AG10803 (cell line): ENCODE results near the gene APOO.

ENCODE experiments used
- DNase-seq: peaks from one replicate; pipeline ENCODE4 v3.0.0; 2010; ENCODE audit warnings: low read depth
- H3K4me3 ChIP-seq: 2 replicates; pipeline ENCODE4 v1.5.1; 2011; ENCODE audit warnings: mild to moderate bottlenecking, low read length, control low read depth
- TF ChIP-seq, protein P1 (sequence below): conservative IDR thresholded peaks from 2 replicates; pipeline ENCODE4 v1.5.1; 2011; ENCODE audit warnings: mild to moderate bottlenecking, low read length, control low read depth, inconsistent platforms

The APOO gene

DNA sequence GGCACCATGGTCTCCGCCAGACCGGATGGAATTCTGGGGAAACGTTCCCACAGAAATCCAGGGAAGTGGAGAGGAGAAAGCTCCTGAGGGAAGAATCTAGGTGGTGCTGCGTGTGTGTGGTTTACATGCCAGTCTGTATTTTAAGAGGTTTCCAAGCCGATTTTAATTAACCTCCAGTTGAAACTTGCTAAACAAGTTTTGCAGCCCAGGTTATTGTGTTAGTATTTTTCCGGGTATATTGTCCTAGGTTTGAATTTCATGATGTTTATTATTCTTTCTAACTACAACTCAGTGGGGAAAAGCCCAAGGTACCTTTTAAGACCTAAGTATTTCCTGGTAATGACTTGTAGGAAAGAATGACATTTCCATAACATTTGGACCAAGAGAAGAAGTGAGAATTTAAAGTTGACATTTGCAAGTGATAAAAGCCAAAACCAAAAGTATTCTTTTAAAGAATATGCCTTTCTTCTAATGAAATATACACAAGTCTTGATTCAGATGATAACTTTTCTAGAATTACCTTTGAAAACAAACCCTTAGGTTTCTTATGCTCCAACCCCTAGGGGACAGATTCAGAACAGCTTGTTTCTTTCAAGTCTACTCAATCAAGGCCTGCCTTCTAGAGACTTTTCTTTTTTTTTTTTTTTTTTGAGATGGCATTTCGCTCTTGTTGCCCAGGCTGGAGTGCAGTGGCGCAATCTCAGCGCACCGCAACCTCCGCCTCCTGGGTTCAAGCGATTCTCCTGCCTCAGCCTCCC is 110.2 kb downstream of the APOO start:
- no peak for DNase-seq
- H3K4me3 ChIP-seq = no peak overlapping the region
- TF ChIP-seq, protein P1, sequence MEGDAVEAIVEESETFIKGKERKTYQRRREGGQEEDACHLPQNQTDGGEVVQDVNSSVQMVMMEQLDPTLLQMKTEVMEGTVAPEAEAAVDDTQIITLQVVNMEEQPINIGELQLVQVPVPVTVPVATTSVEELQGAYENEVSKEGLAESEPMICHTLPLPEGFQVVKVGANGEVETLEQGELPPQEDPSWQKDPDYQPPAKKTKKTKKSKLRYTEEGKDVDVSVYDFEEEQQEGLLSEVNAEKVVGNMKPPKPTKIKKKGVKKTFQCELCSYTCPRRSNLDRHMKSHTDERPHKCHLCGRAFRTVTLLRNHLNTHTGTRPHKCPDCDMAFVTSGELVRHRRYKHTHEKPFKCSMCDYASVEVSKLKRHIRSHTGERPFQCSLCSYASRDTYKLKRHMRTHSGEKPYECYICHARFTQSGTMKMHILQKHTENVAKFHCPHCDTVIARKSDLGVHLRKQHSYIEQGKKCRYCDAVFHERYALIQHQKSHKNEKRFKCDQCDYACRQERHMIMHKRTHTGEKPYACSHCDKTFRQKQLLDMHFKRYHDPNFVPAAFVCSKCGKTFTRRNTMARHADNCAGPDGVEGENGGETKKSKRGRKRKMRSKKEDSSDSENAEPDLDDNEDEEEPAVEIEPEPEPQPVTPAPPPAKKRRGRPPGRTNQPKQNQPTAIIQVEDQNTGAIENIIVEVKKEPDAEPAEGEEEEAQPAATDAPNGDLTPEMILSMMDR = no peak

- DNase-seq = no peak
- no peak overlapping the region for H3K4me3 ChIP-seq
- TF ChIP-seq, protein P1 = no peak
Observed at GRCh38 chrX:23795221-23795620, 112.5 kb downstream of the APOO start.

DNA sequence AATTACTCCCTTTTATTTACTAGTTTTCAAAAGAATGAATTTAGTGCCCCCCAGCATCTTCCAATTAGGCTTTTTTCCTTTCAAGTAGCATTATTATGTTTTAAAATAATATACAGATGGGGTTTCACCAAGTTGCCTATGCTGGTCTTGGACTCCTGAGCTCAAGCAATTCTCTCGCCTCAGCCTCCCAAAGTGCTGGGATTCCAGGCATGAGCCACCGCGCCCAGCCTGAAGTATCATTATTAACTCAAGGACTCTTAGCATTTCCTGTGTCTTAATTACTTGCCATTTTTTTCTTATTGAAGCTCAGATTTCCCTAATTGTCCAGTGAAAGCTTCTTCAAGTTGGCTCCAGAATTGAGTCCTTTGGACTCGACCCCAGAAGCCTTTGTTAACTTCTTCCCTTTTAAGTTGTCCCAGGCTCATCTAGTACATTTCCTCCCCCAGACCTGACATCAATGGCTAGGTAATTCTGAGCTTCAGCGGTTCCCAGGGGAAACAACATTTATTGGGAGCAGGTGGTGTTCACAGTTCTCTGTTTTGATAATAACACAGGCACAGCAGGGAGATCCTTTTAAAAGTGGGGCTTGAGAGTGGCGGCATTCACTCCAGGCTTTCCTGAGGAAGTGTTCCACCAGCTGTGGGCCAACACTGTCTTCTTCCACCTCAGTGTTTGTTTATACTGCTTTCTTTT is 114.7 kb downstream of the APOO start:
- TF ChIP-seq, protein P1 = no peak
- no peak overlapping the region for H3K4me3 ChIP-seq
- no peak for DNase-seq

DNA sequence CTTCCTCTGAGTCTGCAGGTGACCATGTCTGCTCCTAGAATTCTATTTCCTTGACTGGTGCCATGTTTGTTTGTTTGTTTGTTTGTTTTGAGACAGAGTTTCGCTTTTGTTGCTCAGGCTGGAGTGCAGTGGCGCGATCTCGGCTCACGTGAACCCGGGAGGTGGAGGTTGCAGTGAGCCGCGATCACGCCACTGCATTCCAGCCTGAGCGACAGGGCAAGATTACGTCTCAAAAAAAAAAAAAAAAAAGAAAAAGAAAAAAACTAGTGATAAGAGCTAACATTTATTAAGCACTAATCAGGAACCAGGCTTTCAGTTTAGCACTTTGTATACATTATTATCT is 117.6 kb downstream of the APOO start:
- no peak overlapping the region for H3K4me3 ChIP-seq
- no peak for DNase-seq
- TF ChIP-seq, protein P1 = no peak

GRCh38 chrX:23789386-23790154 is 118.2 kb downstream of the APOO start:
- no peak for DNase-seq
- no peak overlapping the region for H3K4me3 ChIP-seq
- TF ChIP-seq, protein P1 = no peak

- TF ChIP-seq, protein P1 = no peak
- H3K4me3 ChIP-seq = no peak overlapping the region
- no peak for DNase-seq
Observed at GRCh38 chrX:23788946-23789345, 118.8 kb downstream of the APOO start.
